GM12801 (cell line): ENCODE measurements around the gene GRID2.

ENCODE experiments used
- CTCF ChIP-seq: IDR thresholded peaks from one replicate; pipeline ENCODE4 v1.5.1; 2011; ENCODE audit warnings: control low read depth; ENCODE audit not compliant: insufficient read length; ENCODE audit errors: extremely low read depth

The GRID2 gene

GRCh38 chr4:93748373-93749291 is 1444.9 kb downstream of the GRID2 start:
- TF ChIP-seq CTCF = no peak

- TF ChIP-seq CTCF = no peak
Measured at GRCh38 chr4:93749292-93749761, 1445.6 kb downstream of the GRID2 start.

- TF ChIP-seq CTCF = no peak
Measured at GRCh38 chr4:93751411-93751810, 1447.6 kb downstream of the GRID2 start.

- no peak for TF ChIP-seq CTCF
Measured at GRCh38 chr4:93756101-93756500, 1452.3 kb downstream of the GRID2 start.

GRCh38 chr4:93759506-93759905 is 1455.7 kb downstream of the GRID2 start:
- TF ChIP-seq CTCF = no peak

GRCh38 chr4:93760284-93760683 is 1456.5 kb downstream of the GRID2 start:
- no peak for TF ChIP-seq CTCF

GRCh38 chr4:93761286-93761685 is 1457.5 kb downstream of the GRID2 start:
- TF ChIP-seq CTCF = no peak
